ENCODE results near the gene KIAA0753. TPM values are rescaled to one million over a fixed set of nuclear protein-coding genes. Genes with fewer than 3 reads are reported as not detected.

KIAA0753 gene
- total RNA-seq: 62.6 TPM

DNA sequence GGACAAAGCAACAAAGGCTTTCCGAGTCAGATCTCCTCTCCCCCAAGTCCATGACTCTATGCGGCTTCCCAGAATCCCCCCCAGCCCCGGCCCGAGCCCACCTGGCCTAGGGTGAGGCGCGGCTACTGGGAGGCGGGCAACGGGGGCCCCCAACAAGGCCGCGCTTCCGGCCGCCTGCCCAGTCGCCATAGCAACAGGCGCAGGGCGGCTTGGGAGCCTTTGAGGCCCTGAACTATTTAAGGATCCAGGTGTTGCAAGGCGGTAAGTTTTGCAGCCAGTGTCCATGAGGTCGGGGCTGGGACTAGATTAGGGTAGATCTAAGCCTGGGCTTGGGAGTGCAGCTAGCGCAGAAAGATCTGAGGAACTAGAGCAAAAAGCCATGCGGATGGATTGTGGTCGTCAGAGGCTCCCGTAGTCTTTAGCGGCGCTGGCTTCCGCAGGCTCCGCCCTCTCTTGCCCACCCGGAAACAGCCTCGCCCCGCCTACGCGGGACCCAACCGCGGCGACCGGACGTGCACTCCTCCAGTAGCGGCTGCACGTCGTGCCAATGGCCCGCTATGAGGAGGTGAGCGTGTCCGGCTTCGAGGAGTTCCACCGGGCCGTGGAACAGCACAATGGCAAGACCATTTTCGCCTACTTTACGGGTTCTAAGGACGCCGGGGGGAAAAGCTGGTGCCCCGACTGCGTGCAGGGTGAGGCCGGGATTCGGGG, at the start of gene KIAA0753, which contains the start of gene TXNDC17:
Gene KIAA0753 (minus strand): TSS at position 176 of the 711 bp plus-strand sequence. CDS start 5,608 bp downstream, outside the sequence.
Gene TXNDC17 (plus strand): TSS at position 525 of the 711 bp plus-strand sequence. CDS start 23 bp downstream, at position 548.

DNA sequence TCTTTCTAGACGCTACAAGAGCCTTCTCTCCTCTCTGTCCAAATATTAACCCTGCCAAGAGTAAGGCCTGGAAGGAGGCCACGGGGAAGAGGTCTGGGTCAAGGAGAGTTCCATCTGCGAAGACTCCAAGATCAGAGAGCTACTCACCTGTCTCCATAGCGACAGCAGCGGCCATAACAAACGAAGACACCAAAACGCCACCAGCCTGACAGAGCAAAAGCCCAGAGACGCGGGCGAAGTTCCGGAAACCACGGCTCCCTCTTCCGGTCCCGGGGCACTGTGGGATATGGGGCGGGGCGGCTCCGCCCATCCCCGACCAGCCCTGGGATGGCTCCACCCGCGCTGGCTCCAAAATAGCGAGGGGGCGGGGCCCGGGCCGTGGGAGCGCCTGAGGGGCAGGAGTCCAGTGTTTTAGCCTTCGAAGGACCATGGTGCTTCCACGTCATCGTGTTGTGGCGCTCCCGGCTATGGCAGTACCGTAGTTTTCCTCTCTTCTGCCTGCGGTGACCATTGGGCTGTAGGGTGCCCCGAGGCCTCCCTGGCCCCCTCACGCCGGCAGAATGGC, 10.9 kb upstream of the KIAA0753 start, which contains the start of the genes C17orf100 and MED31:
Gene C17orf100 (plus strand): TSS at position 409 of the 565 bp plus-strand sequence. CDS start 152 bp downstream, at position 561.
Gene MED31 (minus strand): TSS at position 252 of the 565 bp plus-strand sequence. CDS start 77 bp downstream, at position 175.

DNA sequence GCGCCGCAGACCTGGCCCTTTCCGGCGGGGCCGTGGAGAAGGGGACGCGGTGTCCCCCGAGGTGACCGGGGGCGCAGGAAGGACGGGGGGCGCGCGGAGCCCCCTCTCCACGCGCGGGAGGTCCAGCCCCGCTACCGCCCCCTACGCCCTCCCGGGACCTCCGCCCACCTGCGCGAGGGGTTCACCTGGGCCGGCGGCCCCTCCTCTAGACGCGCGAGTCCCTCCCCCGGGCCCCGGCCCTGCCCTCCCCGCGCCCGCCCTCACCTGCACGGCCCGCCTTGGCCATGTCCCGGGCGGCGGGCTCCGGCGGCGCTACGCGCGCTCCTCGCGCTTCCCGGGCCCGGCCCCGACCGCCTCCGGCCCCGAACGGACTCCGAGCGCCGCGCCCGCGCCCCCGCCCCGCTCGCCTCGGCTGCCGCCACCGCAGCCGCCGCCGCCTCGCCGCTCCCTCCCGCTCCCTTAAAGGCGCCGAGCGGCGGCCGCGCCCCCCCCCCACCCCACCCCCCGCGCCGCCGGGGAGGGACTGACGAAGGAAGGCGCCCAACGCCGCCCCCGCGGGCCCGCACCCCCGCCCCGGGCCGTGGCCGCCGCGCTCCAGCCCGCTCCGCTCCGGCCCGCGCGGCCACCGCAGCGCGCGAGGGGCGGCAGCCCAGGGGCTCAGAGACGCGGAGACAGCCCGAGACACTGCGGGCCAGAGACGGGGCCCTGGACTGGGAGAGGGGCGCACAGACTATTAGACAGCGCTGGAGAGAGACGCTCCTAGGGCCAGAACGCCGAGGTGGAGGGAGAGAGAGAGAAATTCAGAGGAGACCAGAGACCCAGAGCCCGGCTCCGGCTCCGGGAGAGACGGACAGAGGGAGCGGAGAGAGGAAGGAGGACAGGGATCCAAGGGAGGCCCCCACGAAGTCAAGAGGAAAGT, 84.1 kb downstream of the KIAA0753 start, which contains the start of gene PITPNM3:
Gene PITPNM3 (minus strand): TSS at position 435 of the 919 bp plus-strand sequence. CDS start 149 bp downstream, at position 286.

Small RNAs within 50 kb of the gene (small RNA-seq; reads per million reads assigned to genes)
- gene MIR4520-1 (ENCODE audit: low replicate concordance) (not detected), gene RNA5SP435 (ENCODE audit: low replicate concordance) (not detected)

Other genes starting within 250 kb of the KIAA0753 start
- gene AIPL1, start 205.6 kb downstream of the KIAA0753 start, total RNA-seq: not detected
- gene PIMREG, start 196.3 kb downstream of the KIAA0753 start, total RNA-seq: 8.5 TPM
- gene PITPNM3, start 84.2 kb downstream of the KIAA0753 start, total RNA-seq: 13.8 TPM
- 31.0 TPM for gene TXNDC17, start 349 bp upstream of the KIAA0753 start, total RNA-seq
- gene MED31, start 10.9 kb upstream of the KIAA0753 start, total RNA-seq: 12.5 TPM
- gene C17orf100, start 11.1 kb upstream of the KIAA0753 start, total RNA-seq: 5.3 TPM
- gene SLC13A5, start 72.7 kb upstream of the KIAA0753 start, total RNA-seq: 0.63 TPM
- 3.8 TPM for gene XAF1, start 115.3 kb upstream of the KIAA0753 start, total RNA-seq
- gene FBXO39, start 135.5 kb upstream of the KIAA0753 start, total RNA-seq: not detected
- gene TEKT1, start 191.0 kb upstream of the KIAA0753 start, total RNA-seq: 1.3 TPM